Heart right ventricle (tissue), 16 donors: ENCODE results near the gene GPX2. TPM values are rescaled to one million over a fixed set of nuclear protein-coding genes. Genes with fewer than 3 reads are reported as not detected.
A peak's percentile ranks its signal among the peaks of the same experiment; 100 is the strongest.

Source experiments
- ATAC-seq, 8 donors: fragments of 200-7000 bp; cut with Tn5 transposase; one replicate each; pipeline ENCODE4 v1.9.1; 2020; ENCODE audit warnings: mild to moderate bottlenecking in 8 of 8, moderate library complexity in 8 of 8, moderate number of reproducible peaks in 1 of 8
- DNase-seq, 2 donors: peaks; one replicate each; pipeline ENCODE4 v3.0.0-alpha.2; 2020
- H3K27ac ChIP-seq, 10 donors: fragments of 200-600 bp; sonication (generic) in 2 of 10; one replicate each; pipeline versions ENCODE4 v1.5.0 to v1.8.0; 2020 to 2022; ENCODE audit warnings: mild to moderate bottlenecking in 3 of 10
- H3K27me3 ChIP-seq, 7 donors: fragments of 200-600 bp; one replicate each; pipeline ENCODE4 v1.8.0; 2021 to 2022; ENCODE audit warnings: mild to moderate bottlenecking in 2 of 7
- H3K36me3 ChIP-seq, 9 donors: fragments of 200-600 bp; sonication (generic) in 1 of 9; one replicate each; pipeline versions ENCODE4 v1.5.0 to v1.8.0; 2020 to 2022; ENCODE audit warnings: mild to moderate bottlenecking in 2 of 9
- H3K4me1 ChIP-seq, 9 donors: fragments of 200-600 bp; sonication (generic) in 1 of 9; one replicate each; pipeline versions ENCODE4 v1.5.0 to v1.8.0; 2020 to 2022; ENCODE audit warnings: mild to moderate bottlenecking in 4 of 9
- H3K4me3 ChIP-seq, 10 donors: fragments of 200-600 bp; sonication (generic) in 2 of 10; one replicate each; pipeline versions ENCODE4 v1.5.0 to v1.8.0; 2020 to 2022; ENCODE audit warnings: mild to moderate bottlenecking in 7 of 10, moderate library complexity in 2 of 10
- H3K9me3 ChIP-seq, 11 donors: fragments of 200-600 bp in 10 of 11; sonication (generic) in 2 of 11; one replicate each; pipeline versions ENCODE4 v1.5.0 to v1.8.0; 2013 to 2022; ENCODE audit warnings: mild to moderate bottlenecking in 2 of 11, control low read depth in 1 of 11, moderate library complexity in 1 of 11
- whole genome bisulfite sequencing, 2 donors: extraction: QIAGEN DNeasy Blood & Tissue Kit; methylation state at CpG; one replicate each; pipeline ENCODE4 v1.1.7; 2013; ENCODE audit warnings: inconsistent platforms in 1 of 2; 5-methylcytosine and 5-hydroxymethylcytosine counted together
- intact Hi-C, 10 donors: fragments of 100-400 bp; cut with DNase I; formaldehyde crosslinking; loops; one replicate each; pipeline versions ENCODE4 v1.11.1 to v1.14.2; 2022
- polyA plus RNA-seq, 2 donors: library from polyadenylated mRNA; stranded (reverse); fragments of 200-250 nt; gene quantifications; one replicate each; pipeline ENCODE4 v1.2.3, GENCODE V29; 2013
- total RNA-seq, 10 donors: library from RNA; stranded (reverse); fragmentation: NEBNext Ultra II Directional in 3 of 10; extraction: Animal tissue kit (Norgen Biotek cat#: 25700) in 3 of 10; gene quantifications; one replicate each; pipeline versions ENCODE4 v1.2.1 to v1.2.4, GENCODE V29; 2021 to 2023
- TF ChIP-seq, protein P1 (sequence below), 9 donors: fragments of 200-600 bp; sonication (generic) in 2 of 9; IDR thresholded peaks; one replicate each; pipeline versions ENCODE4 v1.5.0 to v1.8.0; 2021 to 2022; ENCODE audit warnings: antibody characterized with exemption in 9 of 9, mild to moderate bottlenecking in 5 of 9, moderate library complexity in 1 of 9
- donor health status: Arrhythmogenic right ventricular cardiomyopathy.
- donor health status: ischemic (EF 13 %, LVEDD 7.1; RV severe dilation, severe dysfunction).
- donor health status: healthy with polysubstance abuse.
- donor health status: DM: no; HTN: yes; CAD: no.
- donor health status: DM: no; HTN: no; CAD: no.
- donor health status: ischemic (EF 25% LVEDD 6.9; RV normal size, moderate dysfunction).
- donor health status: ischemic (EF 25% LVEDD 5.7; RV mildly dilated, moderate dysfunction).
- donor health status: healthy.
- donor health status: DM: yes; HTN: yes; CAD: no.
- donor health status: Ischemic cardiomyopathy.
- donor health status: ischemic (EF 35%, LVEDD 5.7; RV mildly dilated, moderate dysfunction).
- donor health status: nonischemic (EF 11% LVEDD 7.7; RV severe dilation, severe dysfunction).
- donor health status: DM: yes; HTN: yes; CAD: no.
- donor health status: PGD.
- donor health status: ischemic (EF 29% LVEDD 5.4; RV normal size, mild dysfunction).
- donor health status: nonischemic (EF 23%, LVEDD 6.1; RV moderate dilation, normal function).

Gene GPX2
- total and polyA plus RNA-seq, 12 donors: not detected

DNA sequence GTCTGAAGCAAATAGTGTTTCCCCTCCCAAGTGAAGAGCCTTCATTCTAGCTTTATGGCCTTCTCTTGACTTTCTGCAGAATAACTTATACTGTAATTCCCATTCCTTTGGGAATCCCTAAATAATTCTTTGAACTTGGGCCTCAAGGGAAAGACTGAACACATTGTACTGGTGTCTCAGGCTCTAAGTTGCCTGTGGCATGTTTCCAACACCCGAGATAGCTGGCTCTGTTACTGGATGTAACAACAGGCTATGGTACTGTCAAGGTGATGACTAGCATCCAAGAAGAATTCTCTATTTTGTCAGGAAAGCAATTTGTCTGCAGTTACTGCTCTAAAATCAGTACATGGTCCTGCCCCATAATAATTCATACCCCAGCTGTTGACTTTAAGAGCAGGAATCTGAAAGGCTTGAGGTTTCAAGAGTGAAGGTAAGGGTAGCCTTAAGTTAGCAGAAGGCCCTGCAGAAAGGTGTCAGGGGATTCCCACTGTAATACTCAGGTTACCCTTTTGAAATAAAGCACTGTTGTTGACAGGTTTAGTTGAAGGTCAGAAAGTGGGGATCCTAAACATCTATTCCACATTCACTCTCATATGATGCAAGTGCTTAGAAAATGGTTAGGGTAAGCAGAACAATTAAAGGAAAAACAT is 5.2 kb downstream of the GPX2 start:
- Histone ChIP-seq H3K4me1 (peaks cover 0 to 30% (median 24%) of the 10 kb centered on the region in 9 donors), H3K9me3 (no peaks in the 10 kb centered on the region), H3K36me3 (peaks cover 0 to 97% (median 14%) of the 10 kb centered on the region in 9 donors), H3K27ac (peak overlapping the region in 9 of 10 donors; percentile 6 to 65 (median 42)), H3K27me3 (no peaks in the 10 kb centered on the region), H3K4me3 (no peak overlapping the region)
- TF ChIP-seq, protein P1, sequence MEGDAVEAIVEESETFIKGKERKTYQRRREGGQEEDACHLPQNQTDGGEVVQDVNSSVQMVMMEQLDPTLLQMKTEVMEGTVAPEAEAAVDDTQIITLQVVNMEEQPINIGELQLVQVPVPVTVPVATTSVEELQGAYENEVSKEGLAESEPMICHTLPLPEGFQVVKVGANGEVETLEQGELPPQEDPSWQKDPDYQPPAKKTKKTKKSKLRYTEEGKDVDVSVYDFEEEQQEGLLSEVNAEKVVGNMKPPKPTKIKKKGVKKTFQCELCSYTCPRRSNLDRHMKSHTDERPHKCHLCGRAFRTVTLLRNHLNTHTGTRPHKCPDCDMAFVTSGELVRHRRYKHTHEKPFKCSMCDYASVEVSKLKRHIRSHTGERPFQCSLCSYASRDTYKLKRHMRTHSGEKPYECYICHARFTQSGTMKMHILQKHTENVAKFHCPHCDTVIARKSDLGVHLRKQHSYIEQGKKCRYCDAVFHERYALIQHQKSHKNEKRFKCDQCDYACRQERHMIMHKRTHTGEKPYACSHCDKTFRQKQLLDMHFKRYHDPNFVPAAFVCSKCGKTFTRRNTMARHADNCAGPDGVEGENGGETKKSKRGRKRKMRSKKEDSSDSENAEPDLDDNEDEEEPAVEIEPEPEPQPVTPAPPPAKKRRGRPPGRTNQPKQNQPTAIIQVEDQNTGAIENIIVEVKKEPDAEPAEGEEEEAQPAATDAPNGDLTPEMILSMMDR (IDR thresholded peaks at IDR 0.05): no peak
- intact Hi-C loops: no loop called here
- DNase-seq: no peak
- WGBS, 2 donors: 10 to 13% methylated on average over 1 of the region's 1 CpG
- peak in 7 of 8 donors; percentile 56 to 86 (median 66) for ATAC-seq

DNA sequence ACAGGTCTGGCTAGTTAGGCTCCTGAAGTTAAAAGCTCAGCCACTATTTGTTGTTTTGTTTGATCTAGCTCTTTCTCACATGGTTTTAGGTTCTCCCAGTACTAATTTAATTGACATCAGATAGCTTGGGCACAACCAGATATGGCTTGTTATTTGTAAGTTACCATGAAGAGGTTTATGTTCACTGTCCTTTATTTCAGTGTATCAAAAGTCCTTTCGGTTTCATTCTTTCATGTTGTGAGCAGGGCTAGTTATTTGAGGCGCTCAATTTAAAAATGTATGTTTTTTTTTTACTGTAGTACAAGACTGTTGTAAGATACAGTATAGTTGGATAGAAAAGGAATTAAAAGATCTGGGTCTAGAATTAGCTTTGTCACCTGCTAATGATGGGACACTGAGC is 7.0 kb downstream of the GPX2 start:
- intact Hi-C loops: no loop called here

GRCh38 chr14:64934338-64934929 is 8.1 kb downstream of the GPX2 start:
- H3K27ac ChIP-seq: peak overlapping the region in 2 of 10 donors; percentile 22 to 61

More for the DNA sequence above, 7.0 kb downstream of the GPX2 start:
- ATAC-seq: no peak
- no peak for DNase-seq
- Histone ChIP-seq H3K9me3 (no peaks in the 10 kb centered on the region), H3K4me1 (peaks cover 0 to 41% (median 30%) of the 10 kb centered on the region in 9 donors), H3K27ac (peak overlapping the region in 6 of 10 donors; percentile 10 to 61 (median 22)), H3K36me3 (peaks cover 0 to 97% (median 19%) of the 10 kb centered on the region in 9 donors), H3K27me3 (no peaks in the 10 kb centered on the region), H3K4me3 (no peak overlapping the region)
- TF ChIP-seq, protein P1 (IDR thresholded peaks at IDR 0.05): no peak
- 84 to 93% methylated on average over 2 of the region's 2 CpGs for WGBS, 2 donors

GRCh38 chr14:64932231-64932630 is 10.3 kb downstream of the GPX2 start:
- Histone ChIP-seq H3K27me3 (no peaks in the 10 kb centered on the region), H3K36me3 (peaks cover 0 to 94% (median 36%) of the 10 kb centered on the region in 9 donors), H3K9me3 (no peaks in the 10 kb centered on the region), H3K4me1 (peaks cover 7 to 55% (median 44%) of the 10 kb centered on the region in 9 donors), H3K4me3 (no peak overlapping the region), H3K27ac (peak overlapping the region in 1 of 10 donors; percentile 75)
- DNase-seq (no peak), ATAC-seq (no peak)
- intact Hi-C loops: no loop called here
- TF ChIP-seq, protein P1 (IDR thresholded peaks at IDR 0.05): no peak

More at GRCh38 chr14:64934338-64934929, 8.1 kb downstream of the GPX2 start:
- Histone ChIP-seq H3K4me3 (no peak overlapping the region), H3K36me3 (peaks cover 0 to 94% (median 19%) of the 10 kb centered on the region in 9 donors), H3K4me1 (peaks cover 4 to 51% (median 39%) of the 10 kb centered on the region in 9 donors), H3K9me3 (no peaks in the 10 kb centered on the region), H3K27me3 (no peaks in the 10 kb centered on the region)
- WGBS, 2 donors: 38 to 55% methylated on average over 1 of the region's 1 CpG
- no peak for DNase-seq
- TF ChIP-seq, protein P1 (IDR thresholded peaks at IDR 0.05): no peak
- intact Hi-C loops: no loop called here
- no peak for ATAC-seq
